ENCODE data around the gene LRRC56.

Gene LRRC56

GRCh38 chr11:576811-577610 is 39.7 kb downstream of the LRRC56 start:
- no peak for DNase-seq

- DNase-seq, result no peak
These were observed 40.2 kb downstream of the LRRC56 start for GRCh38 chr11:577611-577894.

GRCh38 chr11:578276-579035 is 41.1 kb downstream of the LRRC56 start:
- no peak for DNase-seq

- no peak for DNase-seq
These were observed 42.7 kb downstream of the LRRC56 start for GRCh38 chr11:579830-580601.

GRCh38 chr11:581342-581741 is 44.0 kb downstream of the LRRC56 start:
- no peak for DNase-seq

- DNase-seq, result no peak
These were observed 44.4 kb downstream of the LRRC56 start for GRCh38 chr11:581752-582151.

GRCh38 chr11:584287-584686 is 47.0 kb downstream of the LRRC56 start:
- no peak for DNase-seq

- DNase-seq, result no peak
These were observed 49.3 kb downstream of the LRRC56 start for GRCh38 chr11:586376-587316.

- DNase-seq, result no peak
These were observed 50.2 kb downstream of the LRRC56 start for GRCh38 chr11:587546-587945.

- DNase-seq, result no peak
These were observed 50.7 kb downstream of the LRRC56 start for GRCh38 chr11:587978-588380.

GRCh38 chr11:589798-590197 is 52.5 kb downstream of the LRRC56 start:
- DNase-seq, result no peak

GRCh38 chr11:590997-591396 is 53.7 kb downstream of the LRRC56 start:
- no peak for DNase-seq

- DNase-seq, result no peak
These were observed 55.2 kb downstream of the LRRC56 start for GRCh38 chr11:592501-592900.

- no peak for DNase-seq
These were observed 55.6 kb downstream of the LRRC56 start for GRCh38 chr11:592918-593317.

GRCh38 chr11:593347-593746 is 56.0 kb downstream of the LRRC56 start:
- no peak for DNase-seq

- no peak for DNase-seq
These were observed 58.1 kb downstream of the LRRC56 start for GRCh38 chr11:595400-595799.

- no peak for DNase-seq
These were observed 59.0 kb downstream of the LRRC56 start for GRCh38 chr11:596374-596773.

- DNase-seq, result no peak
These were observed 59.9 kb downstream of the LRRC56 start for GRCh38 chr11:597166-597725.

- no peak for DNase-seq
These were observed 60.8 kb downstream of the LRRC56 start for GRCh38 chr11:598005-598680.

- DNase-seq, result no peak
These were observed 64.4 kb downstream of the LRRC56 start for GRCh38 chr11:601573-602245.

GRCh38 chr11:603154-603553 is 65.8 kb downstream of the LRRC56 start:
- no peak for DNase-seq
